K562 (cell line): Measurements from ENCODE around the gene LAGE3. TPM values are rescaled to one million over a fixed set of nuclear protein-coding genes. Genes with fewer than 3 reads are reported as not detected.

ENCODE experiments used
- COPS2 ChIP-seq: fragments of 450-650 bp; conservative IDR thresholded peaks from 2 replicates; pipeline ENCODE4 v1.6.1; 2016; ENCODE audit warnings: mild to moderate bottlenecking, moderate library complexity
- ELK3 ChIP-seq: fragments of 450-650 bp; formaldehyde crosslinking; IDR thresholded peaks from 2 replicates; pipeline ENCODE4 v1.4.0; 2020; ENCODE audit warnings: mild to moderate bottlenecking
- FUS ChIP-seq: fragments of 200-400 bp; formaldehyde crosslinking; optimal IDR thresholded peaks from 2 replicates; pipeline ENCODE3; 2017; ENCODE audit warnings: low read depth, low read length
- GABPB2 ChIP-seq: fragments of 250-450 bp; sonication (Bioruptor Pico); conservative IDR thresholded peaks from 2 replicates; pipeline ENCODE4 v1.5.1; 2021; ENCODE audit warnings: mild to moderate bottlenecking
- IRF1 ChIP-seq: sonication (generic); formaldehyde crosslinking; IDR thresholded peaks from 2 replicates; pipeline ENCODE4 v1.8.0; 2022; ENCODE audit warnings: missing genetic modification reagents, mild to moderate bottlenecking, borderline replicate concordance
- POLR2A ChIP-seq: fragments of 450-650 bp; conservative IDR thresholded peaks from 2 replicates; pipeline ENCODE4 v1.6.1; 2016
- PRDM10 ChIP-seq: fragments of 450-650 bp; IDR thresholded peaks from 2 replicates; pipeline ENCODE4 v1.6.1; 2018; ENCODE audit not compliant: partially characterized antibody
- RNF219 ChIP-seq: fragments of 250-450 bp; sonication (Bioruptor Pico); IDR thresholded peaks from 2 replicates; pipeline ENCODE4 v1.5.0; 2022; ENCODE audit warnings: mild to moderate bottlenecking
- SMC3 ChIP-seq: conservative IDR thresholded peaks from 2 replicates; pipeline ENCODE4 v1.6.1; 2011; ENCODE audit warnings: low read depth, low read length, improper control_type of control experiment; ENCODE audit not compliant: insufficient read depth
- SRSF3 ChIP-seq: fragments of 200-400 bp; formaldehyde crosslinking; IDR thresholded peaks from 2 replicates; pipeline ENCODE4 v1.6.1; 2016; ENCODE audit warnings: mild to moderate bottlenecking, low read length, moderate library complexity; ENCODE audit not compliant: insufficient read depth
- TCF15 ChIP-seq: fragments of 250-450 bp; sonication (Bioruptor Pico); IDR thresholded peaks from 2 replicates; pipeline ENCODE4 v1.8.0; 2022; ENCODE audit warnings: moderate library complexity, mild to moderate bottlenecking, inconsistent platforms
- THAP12 ChIP-seq: fragments of 250-450 bp; sonication (Bioruptor Pico); IDR thresholded peaks from 2 replicates; pipeline ENCODE4 v1.9.0; 2021; ENCODE audit warnings: mild to moderate bottlenecking, inconsistent platforms
- ZBTB12 ChIP-seq: fragments of 250-450 bp; sonication (Bioruptor Pico); IDR thresholded peaks from 2 replicates; pipeline ENCODE4 v1.4.0; 2020
- ZNF124 ChIP-seq: sonication (generic); formaldehyde crosslinking; IDR thresholded peaks from 2 replicates; pipeline ENCODE4 v1.8.1; 2022; ENCODE audit warnings: missing genetic modification reagents
- ZNF445 ChIP-seq: fragments of 250-450 bp; sonication (Bioruptor Pico); IDR thresholded peaks from 2 replicates; pipeline ENCODE4 v1.4.0; 2020; ENCODE audit warnings: low read depth, mild to moderate bottlenecking, moderate library complexity
- polyA plus RNA-seq, 8 experiments: library from polyadenylated mRNA; depleted of rRNA in 4 of 8; stranded (reverse) in 5 of 8; unstranded in 3 of 8; fragments of >200 nt; fragmentation: Nextera tagmentation in 2 of 8; fragmentation: Illumina TruSeq in 1 of 8; extraction: Ambion mirVana in 2 of 8; extraction: Trizol in 1 of 8; gene quantifications; 2 replicates each; pipeline versions ENCODE4 v1.2.1 to v1.2.3, GENCODE V29; 2011 to 2014; ENCODE audit warnings: inconsistent platforms in 1 of 8, missing spikeins in 1 of 8
- total RNA-seq, 7 experiments: library from RNA; depleted of rRNA in 6 of 7; stranded (reverse); fragments of >200 nt in 6 of 7; fragmentation: Illumina TruSeq in 2 of 7; extraction: Trizol in 2 of 7; gene quantifications; 2 replicates each; pipeline versions ENCODE4 v1.2.1 to v1.2.3, GENCODE V29; 2011 to 2021; ENCODE audit warnings: low replicate concordance in 1 of 7

Gene LAGE3
- total and polyA plus RNA-seq, 9 of the 15 experiments (the other 6 are each of a cell fraction or from before 2014, with no cell fraction given), result 28.2 to 125 (median 35.8) TPM

- no peak for TF ChIP-seq RNF219 (CRISPR knock-in tag)
- no peak for TF ChIP-seq ZNF445 (CRISPR knock-in tag)
- TF ChIP-seq PRDM10, result peak; percentile 73
- no peak for TF ChIP-seq ELK3 (CRISPR knock-in tag)
- TF ChIP-seq GABPB2 (CRISPR knock-in tag), result no peak
- no peak for TF ChIP-seq IRF1 (CRISPR knock-in tag)
- TF ChIP-seq POLR2A, result peak; percentile 83
- no peak for TF ChIP-seq SMC3
- TF ChIP-seq FUS, result no peak
- TF ChIP-seq ZBTB12 (CRISPR knock-in tag), result no peak
- TF ChIP-seq TCF15 (CRISPR knock-in tag), result no peak
- no peak for TF ChIP-seq ZNF124 (CRISPR knock-in tag)
- no peak for TF ChIP-seq THAP12 (CRISPR knock-in tag)
- TF ChIP-seq COPS2, result no peak
- no peak for TF ChIP-seq SRSF3
Observed at GRCh38 chrX:154515966-154516655, 37.0 kb upstream of the LAGE3 start, which contains the start of gene FAM3A (continued).
